Measurements from ENCODE around the gene NACA2.
"Not testable (repeated sequence)": the region's sequence is repeated elsewhere in the genome, so short reads cannot be mapped to it uniquely, and the experiment has no call there.

The NACA2 gene

GRCh38 chr17:61599608-61600007 lies 8.6 kb upstream of the NACA2 start:
- DNase-seq (ENCODE audit: low read depth, low spot score) = no peak

- DNase-seq (ENCODE audit: low read depth, low spot score) = no peak
These were observed 7.0 kb upstream of the NACA2 start for GRCh38 chr17:61598014-61598413.

- DNase-seq (ENCODE audit: low read depth, low spot score) = no peak
These were observed 6.6 kb upstream of the NACA2 start for GRCh38 chr17:61597607-61598006.

GRCh38 chr17:61595418-61596186 lies 4.6 kb upstream of the NACA2 start:
- no peak for DNase-seq (ENCODE audit: low read depth, low spot score)

- no peak for DNase-seq (ENCODE audit: low read depth, low spot score)
These were observed 3.3 kb upstream of the NACA2 start for GRCh38 chr17:61594294-61594825.

- DNase-seq (ENCODE audit: low read depth, low spot score) = no peak
These were observed 2.4 kb upstream of the NACA2 start for GRCh38 chr17:61593426-61593825.

GRCh38 chr17:61591930-61592329 lies 911 bp upstream of the NACA2 start:
- no peak for DNase-seq (ENCODE audit: low read depth, low spot score)

GRCh38 chr17:61589990-61590389 lies 1.0 kb downstream of the NACA2 start:
- no peak for DNase-seq (ENCODE audit: low read depth, low spot score)

GRCh38 chr17:61587807-61588660 lies 3.0 kb downstream of the NACA2 start:
- no peak for DNase-seq (ENCODE audit: low read depth, low spot score)

GRCh38 chr17:61587242-61587641 lies 3.8 kb downstream of the NACA2 start:
- DNase-seq (ENCODE audit: low read depth, low spot score) = no peak

GRCh38 chr17:61586622-61587021 lies 4.4 kb downstream of the NACA2 start:
- not testable (repeated sequence) for DNase-seq (ENCODE audit: low read depth, low spot score)

- DNase-seq (ENCODE audit: low read depth, low spot score) = no peak
These were observed 4.9 kb downstream of the NACA2 start for GRCh38 chr17:61586031-61586566.

GRCh38 chr17:61584866-61585265 lies 6.2 kb downstream of the NACA2 start:
- DNase-seq (ENCODE audit: low read depth, low spot score) = no peak

GRCh38 chr17:61584266-61584665 lies 6.8 kb downstream of the NACA2 start:
- no peak for DNase-seq (ENCODE audit: low read depth, low spot score)

GRCh38 chr17:61583660-61584264 lies 7.3 kb downstream of the NACA2 start:
- no peak for DNase-seq (ENCODE audit: low read depth, low spot score)

- no peak for DNase-seq (ENCODE audit: low read depth, low spot score)
These were observed 7.8 kb downstream of the NACA2 start for GRCh38 chr17:61583242-61583641.

- DNase-seq (ENCODE audit: low read depth, low spot score) = no peak
These were observed 8.4 kb downstream of the NACA2 start for GRCh38 chr17:61582593-61582992.

- no peak for DNase-seq (ENCODE audit: low read depth, low spot score)
These were observed 9.2 kb downstream of the NACA2 start for GRCh38 chr17:61581611-61582349.

- no peak for DNase-seq (ENCODE audit: low read depth, low spot score)
These were observed 10.5 kb downstream of the NACA2 start for GRCh38 chr17:61580502-61580901.

GRCh38 chr17:61579961-61580360 lies 11.1 kb downstream of the NACA2 start:
- DNase-seq (ENCODE audit: low read depth, low spot score) = no peak

- no peak for DNase-seq (ENCODE audit: low read depth, low spot score)
These were observed 11.7 kb downstream of the NACA2 start for GRCh38 chr17:61579347-61579746.
